ENCODE data around the gene BMPR2. TPM values are rescaled to one million over a fixed set of nuclear protein-coding genes. Genes with fewer than 3 reads are reported as not detected.

The BMPR2 gene
- total and polyA plus RNA-seq, 4 donors: 4.3 to 16.2 (median 7.7) TPM

DNA sequence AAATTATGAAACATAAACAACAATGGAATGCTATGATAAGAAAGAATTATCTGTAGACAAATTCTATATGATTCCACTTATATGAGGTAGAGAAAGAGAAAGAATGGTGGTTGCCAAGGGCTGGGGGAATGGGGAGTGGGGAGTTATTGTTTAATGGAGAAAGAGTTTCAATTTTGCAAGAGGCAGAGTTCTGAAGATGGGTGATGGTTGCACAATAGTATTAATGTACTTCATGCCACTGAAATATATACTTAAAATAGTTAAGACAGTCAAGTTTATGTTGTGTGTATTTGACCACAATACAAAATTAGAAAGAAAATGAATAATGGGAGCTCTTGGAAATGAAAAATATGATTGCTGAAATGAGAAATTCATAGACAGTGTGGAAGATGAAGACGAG, 236.0 kb downstream of the BMPR2 start (continued):
- TF ChIP-seq ZBTB33 (IDR thresholded peaks at IDR 0.05) (no peak), YY1 (IDR thresholded peaks at IDR 0.05) (no peak), SP1 (IDR thresholded peaks at IDR 0.05) (no peak), REST (IDR thresholded peaks at IDR 0.05) (no peak)

DNA sequence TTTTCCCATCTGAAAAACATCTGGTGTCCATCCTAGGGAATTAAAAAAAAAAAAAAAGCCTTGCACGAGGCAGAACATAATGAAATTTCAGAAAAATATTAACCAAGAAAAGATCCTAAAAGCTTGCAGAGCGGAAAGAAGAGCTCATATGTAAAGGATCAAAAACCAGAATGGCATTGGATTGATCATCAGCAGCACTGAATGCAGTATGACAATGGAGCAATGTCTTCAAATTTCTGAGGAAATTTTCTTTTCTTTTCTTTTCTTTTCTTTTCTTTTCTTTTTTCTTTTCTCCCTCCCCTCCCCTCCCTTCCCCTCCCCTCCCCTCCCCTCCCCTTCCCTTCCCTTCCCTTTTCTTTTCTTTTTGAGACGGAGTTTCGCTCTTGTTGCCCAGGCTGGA, 237.4 kb downstream of the BMPR2 start:
- Histone ChIP-seq H3K9me3 (ENCODE audit: control insufficient read depth in 4 of 4, low read length in 3 of 4) (no peaks in the 10 kb centered on the region), H3K36me3 (ENCODE audit: control insufficient read depth in 4 of 4, insufficient read depth in 3 of 4, low read depth in 1 of 4, low read length in 3 of 4) (no peaks in the 10 kb centered on the region), H3K27ac (ENCODE audit: low read depth in 1 of 2, low read length in 2 of 2) (no peak overlapping the region), H3K4me3 (ENCODE audit: low read depth in 1 of 3, low read length in 3 of 3) (no peak overlapping the region), H3K4me1 (ENCODE audit: control insufficient read depth in 4 of 4, insufficient read depth in 4 of 4, low read length in 3 of 4) (no peaks in the 10 kb centered on the region), H3K9ac (ENCODE audit: low read depth in 1 of 2, low read length in 2 of 2) (no peak overlapping the region), H3K27me3 (ENCODE audit: control insufficient read depth in 4 of 4, insufficient read depth in 4 of 4, low read length in 3 of 4) (no peaks in the 10 kb centered on the region)
- no peak for DNase-seq (ENCODE audit: low spot score)
- TF ChIP-seq HNF4G (IDR thresholded peaks at IDR 0.05): no peak
- no peak for TF ChIP-seq HNF4A (conservative IDR thresholded peaks at IDR 0.05)
- no peak for TF ChIP-seq RXRA (IDR thresholded peaks at IDR 0.05)
- no peak for TF ChIP-seq EGR1 (IDR thresholded peaks at IDR 0.05; ENCODE audit: low read depth in 2 of 2)
- TF ChIP-seq FOXA2 (IDR thresholded peaks at IDR 0.05): no peak
- TF ChIP-seq SP1 (IDR thresholded peaks at IDR 0.05): no peak
- TF ChIP-seq TAF1 (conservative IDR thresholded peaks at IDR 0.05): no peak
- TF ChIP-seq, protein P1, sequence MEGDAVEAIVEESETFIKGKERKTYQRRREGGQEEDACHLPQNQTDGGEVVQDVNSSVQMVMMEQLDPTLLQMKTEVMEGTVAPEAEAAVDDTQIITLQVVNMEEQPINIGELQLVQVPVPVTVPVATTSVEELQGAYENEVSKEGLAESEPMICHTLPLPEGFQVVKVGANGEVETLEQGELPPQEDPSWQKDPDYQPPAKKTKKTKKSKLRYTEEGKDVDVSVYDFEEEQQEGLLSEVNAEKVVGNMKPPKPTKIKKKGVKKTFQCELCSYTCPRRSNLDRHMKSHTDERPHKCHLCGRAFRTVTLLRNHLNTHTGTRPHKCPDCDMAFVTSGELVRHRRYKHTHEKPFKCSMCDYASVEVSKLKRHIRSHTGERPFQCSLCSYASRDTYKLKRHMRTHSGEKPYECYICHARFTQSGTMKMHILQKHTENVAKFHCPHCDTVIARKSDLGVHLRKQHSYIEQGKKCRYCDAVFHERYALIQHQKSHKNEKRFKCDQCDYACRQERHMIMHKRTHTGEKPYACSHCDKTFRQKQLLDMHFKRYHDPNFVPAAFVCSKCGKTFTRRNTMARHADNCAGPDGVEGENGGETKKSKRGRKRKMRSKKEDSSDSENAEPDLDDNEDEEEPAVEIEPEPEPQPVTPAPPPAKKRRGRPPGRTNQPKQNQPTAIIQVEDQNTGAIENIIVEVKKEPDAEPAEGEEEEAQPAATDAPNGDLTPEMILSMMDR (IDR thresholded peaks at IDR 0.05; ENCODE audit: low read depth, low read length, missing input control): no peak
- no peak for TF ChIP-seq RAD21 (IDR thresholded peaks at IDR 0.05)
- TF ChIP-seq NR2F2 (IDR thresholded peaks at IDR 0.05): no peak
- no peak for TF ChIP-seq REST (IDR thresholded peaks at IDR 0.05)
- TF ChIP-seq YY1 (IDR thresholded peaks at IDR 0.05): no peak
- no peak for TF ChIP-seq FOXA1 (IDR thresholded peaks at IDR 0.05)
- TF ChIP-seq ATF3 (IDR thresholded peaks at IDR 0.05): no peak
- TF ChIP-seq GABPA (IDR thresholded peaks at IDR 0.05 in 1 of 2, conservative IDR thresholded peaks at IDR 0.05 in 1 of 2): no peak
- TF ChIP-seq ZBTB33 (IDR thresholded peaks at IDR 0.05): no peak
- 93% methylated on average over 4 of the region's 4 CpGs for WGBS

All from liver (tissue), 9 donors.